ENCODE data around the gene TFB1M. TPM values are rescaled to one million over a fixed set of nuclear protein-coding genes. Genes with fewer than 3 reads are reported as not detected.

The TFB1M gene
- total RNA-seq, 2 donors from 2014 or later: 6.6 to 11.0 TPM

GRCh38 chr6:155256122-155256795 lies 58.0 kb downstream of the TFB1M start:
- no peaks in the 10 kb centered on the region for H3K4me1 ChIP-seq (ENCODE audit: control insufficient read depth in 1 of 2, low read depth in 2 of 2)
- TF ChIP-seq CTCF (IDR thresholded peaks at IDR 0.05): no peak
- DNase-seq (ENCODE audit: low spot score): no peak

GRCh38 chr6:155254139-155254538 lies 60.1 kb downstream of the TFB1M start:
- Histone ChIP-seq H3K4me1 (ENCODE audit: control insufficient read depth in 1 of 2, low read depth in 2 of 2) (peaks cover 0 to 9% of the 10 kb centered on the region in 2 donors), H3K9me3 (no peaks in the 10 kb centered on the region), H3K36me3 (peaks cover 6% of the 10 kb centered on the region), H3K4me3 (no peak overlapping the region), H3K27me3 (replicated peaks; ENCODE audit: insufficient read depth) (no peaks in the 10 kb centered on the region), H3K27ac (no peak overlapping the region)
- DNase-seq (ENCODE audit: low spot score) (no peak), ATAC-seq (ENCODE audit: insufficient number of reproducible peaks, low FRiP score, low read depth) (no peak)
- no peak for TF ChIP-seq CTCF (IDR thresholded peaks at IDR 0.05)

More at GRCh38 chr6:155256122-155256795, 58.0 kb downstream of the TFB1M start:
- Histone ChIP-seq H3K9me3 (no peaks in the 10 kb centered on the region), H3K4me3 (no peak overlapping the region), H3K27ac (no peak overlapping the region), H3K27me3 (replicated peaks; ENCODE audit: insufficient read depth) (no peaks in the 10 kb centered on the region), H3K36me3 (peaks cover 14% of the 10 kb centered on the region)
- ATAC-seq (ENCODE audit: insufficient number of reproducible peaks, low FRiP score, low read depth): no peak

DNA sequence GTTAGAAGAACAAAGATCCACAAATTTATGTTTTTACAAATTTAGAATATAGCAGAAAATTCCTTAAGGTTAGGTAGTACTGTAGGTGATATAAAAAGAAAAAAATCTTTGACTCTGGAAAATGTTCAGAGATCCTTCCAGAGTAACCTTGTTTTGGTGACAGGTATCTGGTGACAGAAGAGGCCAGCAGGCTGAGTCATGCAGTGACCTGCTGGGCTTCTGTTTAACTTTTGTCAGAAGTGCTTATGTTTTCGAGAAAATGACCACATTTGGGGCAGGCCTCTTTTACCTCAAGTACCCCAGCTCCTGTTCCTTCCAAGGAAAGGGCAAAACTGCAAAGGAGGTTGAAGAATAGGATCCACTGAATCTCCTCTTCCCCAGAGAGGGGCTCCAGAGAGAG lies 60.9 kb downstream of the TFB1M start:
- no peak for TF ChIP-seq CTCF (IDR thresholded peaks at IDR 0.05)
- Histone ChIP-seq H3K9me3 (no peaks in the 10 kb centered on the region), H3K27ac (no peak overlapping the region), H3K27me3 (replicated peaks; ENCODE audit: insufficient read depth) (no peaks in the 10 kb centered on the region), H3K36me3 (peaks cover 6% of the 10 kb centered on the region), H3K4me1 (ENCODE audit: control insufficient read depth in 1 of 2, low read depth in 2 of 2) (peaks cover 0 to 9% of the 10 kb centered on the region in 2 donors), H3K4me3 (no peak overlapping the region)
- no peak for ATAC-seq (ENCODE audit: insufficient number of reproducible peaks, low FRiP score, low read depth)
- DNase-seq (ENCODE audit: low spot score): no peak

GRCh38 chr6:155252581-155252980 lies 61.7 kb downstream of the TFB1M start:
- Histone ChIP-seq H3K36me3 (peaks cover 6% of the 10 kb centered on the region), H3K4me3 (no peak overlapping the region), H3K4me1 (ENCODE audit: control insufficient read depth in 1 of 2, low read depth in 2 of 2) (peaks cover 0 to 9% of the 10 kb centered on the region in 2 donors), H3K9me3 (no peaks in the 10 kb centered on the region), H3K27ac (no peak overlapping the region), H3K27me3 (replicated peaks; ENCODE audit: insufficient read depth) (no peaks in the 10 kb centered on the region)
- DNase-seq (ENCODE audit: low spot score): no peak
- ATAC-seq (ENCODE audit: insufficient number of reproducible peaks, low FRiP score, low read depth): no peak
- no peak for TF ChIP-seq CTCF (IDR thresholded peaks at IDR 0.05)

DNA sequence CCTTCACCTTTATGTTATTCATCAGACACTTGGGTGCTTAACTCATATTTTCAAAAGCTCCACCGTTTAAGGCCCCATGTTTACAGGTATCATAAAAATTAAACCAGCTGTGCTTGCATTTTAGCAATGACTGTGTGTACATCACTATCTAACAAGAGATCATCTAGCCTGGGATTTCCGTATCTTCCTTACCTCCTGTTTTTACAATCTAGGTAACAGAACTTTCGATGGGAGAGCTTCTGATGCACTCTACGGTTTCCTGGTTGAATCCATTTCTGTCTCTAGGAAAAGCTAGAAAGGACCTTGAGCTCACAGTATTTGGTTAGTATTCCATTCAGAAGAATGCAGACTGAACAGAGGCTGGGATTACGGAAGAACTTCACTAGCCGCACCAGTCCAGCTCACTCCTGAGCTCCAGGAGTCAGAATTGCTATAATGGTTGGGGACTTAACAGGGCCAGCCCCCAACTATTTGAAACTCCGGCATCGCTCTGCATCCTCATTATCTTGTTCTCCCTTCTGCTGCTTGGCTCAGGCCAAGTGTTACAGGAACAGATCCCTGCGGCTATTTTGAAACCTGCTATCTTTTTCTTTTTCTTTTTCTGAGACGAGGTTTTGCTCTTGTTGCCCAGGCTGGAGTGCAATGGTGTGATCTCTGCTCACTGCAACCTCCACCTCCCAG lies 63.4 kb downstream of the TFB1M start:
- DNase-seq (ENCODE audit: low spot score) (no peak), ATAC-seq (ENCODE audit: insufficient number of reproducible peaks, low FRiP score, low read depth) (no peak)
- H3K27me3 ChIP-seq (replicated peaks; ENCODE audit: insufficient read depth): no peaks in the 10 kb centered on the region
- H3K36me3 ChIP-seq: peaks cover 6% of the 10 kb centered on the region
- H3K9me3 ChIP-seq: no peaks in the 10 kb centered on the region
- no peak for TF ChIP-seq CTCF (IDR thresholded peaks at IDR 0.05)
- H3K27ac ChIP-seq: no peak overlapping the region
- peaks cover 0 to 9% of the 10 kb centered on the region in 2 donors for H3K4me1 ChIP-seq (ENCODE audit: control insufficient read depth in 1 of 2, low read depth in 2 of 2)
- no peak overlapping the region for H3K4me3 ChIP-seq
